NOMO-1 treated with DMSO at 0.1 percent for 48 hours (cell line): ENCODE data around the gene SLC28A1.

Experiments used
- DNase-seq: peaks from one replicate; lab custom pipeline; 2025; ENCODE audit not compliant: unreplicated experiment; lab: John Stamatoyannopoulos, UW

The SLC28A1 gene

GRCh38 chr15:84988909-84989644 lies 104.6 kb downstream of the SLC28A1 start:
- no peak for DNase-seq

GRCh38 chr15:84990507-84990906 lies 106.0 kb downstream of the SLC28A1 start:
- no peak for DNase-seq

- no peak for DNase-seq
Observed at GRCh38 chr15:84991014-84991712, 106.7 kb downstream of the SLC28A1 start.

GRCh38 chr15:84992157-84992944 lies 107.9 kb downstream of the SLC28A1 start:
- peak; percentile 35 for DNase-seq
